ENCODE results near the gene GFPT2. TPM values are rescaled to one million over a fixed set of nuclear protein-coding genes. Genes with fewer than 3 reads are reported as not detected.

The GFPT2 gene
- total RNA-seq, 2 donors from 2014 or later = 3.9 to 17.5 TPM

DNA sequence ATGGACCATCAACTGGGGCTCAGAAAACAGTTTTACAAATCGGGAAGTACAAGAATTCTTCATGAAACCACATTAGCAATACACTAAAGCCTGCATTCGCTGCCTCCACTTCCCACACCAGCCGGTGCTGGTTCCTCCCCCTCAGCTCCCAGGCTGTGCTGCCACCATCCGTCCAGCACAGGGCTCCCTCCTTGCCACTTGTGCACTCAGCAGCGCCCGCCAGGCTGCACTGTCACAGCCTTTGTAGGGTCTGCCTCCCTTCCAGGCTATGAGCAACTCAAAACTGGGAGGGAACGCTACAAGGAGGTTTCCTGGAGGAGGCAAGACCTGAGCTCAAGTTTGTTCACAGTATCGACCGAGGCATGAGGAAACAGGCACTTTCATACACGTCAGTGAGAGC is 69.0 kb downstream of the GFPT2 start:
- Histone ChIP-seq H3K4me3 (no peak overlapping the region), H3K9me3 (no peaks in the 10 kb centered on the region), H3K4me1 (peaks cover 35% of the 10 kb centered on the region), H3K27ac (no peak overlapping the region), H3K27me3 (no peaks in the 10 kb centered on the region), H3K36me3 (replicated peaks in 1 of 2; ENCODE audit: insufficient read depth in 1 of 2, low read depth in 2 of 2) (peaks cover 0 to 6% of the 10 kb centered on the region in 2 donors)
- 70 to 73% methylated on average over 10 of the region's 10 CpGs for WGBS, 2 donors
- ATAC-seq (no peak), DNase-seq (no peak)
- intact Hi-C loops (cut with DNase I) = no loop called here
- TF ChIP-seq, protein P1, sequence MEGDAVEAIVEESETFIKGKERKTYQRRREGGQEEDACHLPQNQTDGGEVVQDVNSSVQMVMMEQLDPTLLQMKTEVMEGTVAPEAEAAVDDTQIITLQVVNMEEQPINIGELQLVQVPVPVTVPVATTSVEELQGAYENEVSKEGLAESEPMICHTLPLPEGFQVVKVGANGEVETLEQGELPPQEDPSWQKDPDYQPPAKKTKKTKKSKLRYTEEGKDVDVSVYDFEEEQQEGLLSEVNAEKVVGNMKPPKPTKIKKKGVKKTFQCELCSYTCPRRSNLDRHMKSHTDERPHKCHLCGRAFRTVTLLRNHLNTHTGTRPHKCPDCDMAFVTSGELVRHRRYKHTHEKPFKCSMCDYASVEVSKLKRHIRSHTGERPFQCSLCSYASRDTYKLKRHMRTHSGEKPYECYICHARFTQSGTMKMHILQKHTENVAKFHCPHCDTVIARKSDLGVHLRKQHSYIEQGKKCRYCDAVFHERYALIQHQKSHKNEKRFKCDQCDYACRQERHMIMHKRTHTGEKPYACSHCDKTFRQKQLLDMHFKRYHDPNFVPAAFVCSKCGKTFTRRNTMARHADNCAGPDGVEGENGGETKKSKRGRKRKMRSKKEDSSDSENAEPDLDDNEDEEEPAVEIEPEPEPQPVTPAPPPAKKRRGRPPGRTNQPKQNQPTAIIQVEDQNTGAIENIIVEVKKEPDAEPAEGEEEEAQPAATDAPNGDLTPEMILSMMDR (IDR thresholded peaks at IDR 0.05) = no peak
- TF ChIP-seq POLR2A (IDR thresholded peaks at IDR 0.05) = no peak

DNA sequence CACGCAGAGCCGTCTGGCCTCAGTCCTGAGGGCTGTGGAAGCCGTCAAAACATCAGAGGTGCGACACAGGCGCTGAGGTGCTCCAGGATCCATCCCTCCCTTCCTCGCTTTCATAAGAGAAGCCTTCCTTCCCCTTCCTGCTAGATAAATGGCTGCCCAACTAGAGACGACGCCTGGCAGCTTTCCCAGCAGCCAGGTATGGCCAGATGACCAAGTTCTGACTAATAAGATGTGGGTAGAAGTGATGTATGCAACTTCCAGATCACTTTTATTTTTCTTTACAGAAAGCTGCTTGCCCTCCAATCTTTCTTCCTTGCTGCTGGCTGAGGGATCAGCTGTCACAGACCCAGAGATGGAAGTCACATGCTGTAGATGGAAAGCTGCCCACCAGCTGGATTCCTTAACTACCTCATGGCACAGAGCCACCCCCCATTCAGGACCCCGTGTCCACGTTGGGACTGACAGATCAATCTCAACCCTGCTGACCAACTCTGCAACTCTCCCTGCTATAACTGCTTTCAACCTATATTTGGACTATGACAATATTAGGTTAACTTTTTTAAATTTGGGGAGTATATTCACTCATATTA is 70.0 kb downstream of the GFPT2 start:
- no peaks in the 10 kb centered on the region for H3K9me3 ChIP-seq
- TF ChIP-seq, protein P1 (IDR thresholded peaks at IDR 0.05) = no peak
- TF ChIP-seq POLR2A (IDR thresholded peaks at IDR 0.05) = no peak
- peaks cover 0 to 13% of the 10 kb centered on the region in 2 donors for H3K36me3 ChIP-seq (replicated peaks in 1 of 2; ENCODE audit: insufficient read depth in 1 of 2, low read depth in 2 of 2)
- WGBS, 2 donors = 63 to 66% methylated on average over 9 to 10 of the region's 10 CpGs
- intact Hi-C loops (cut with DNase I) = no loop called here
- H3K27me3 ChIP-seq = no peaks in the 10 kb centered on the region
- ATAC-seq (no peak), DNase-seq (no peak)
- H3K4me1 ChIP-seq = peaks cover 24% of the 10 kb centered on the region
- H3K4me3 ChIP-seq = no peak overlapping the region
- no peak overlapping the region for H3K27ac ChIP-seq

DNA sequence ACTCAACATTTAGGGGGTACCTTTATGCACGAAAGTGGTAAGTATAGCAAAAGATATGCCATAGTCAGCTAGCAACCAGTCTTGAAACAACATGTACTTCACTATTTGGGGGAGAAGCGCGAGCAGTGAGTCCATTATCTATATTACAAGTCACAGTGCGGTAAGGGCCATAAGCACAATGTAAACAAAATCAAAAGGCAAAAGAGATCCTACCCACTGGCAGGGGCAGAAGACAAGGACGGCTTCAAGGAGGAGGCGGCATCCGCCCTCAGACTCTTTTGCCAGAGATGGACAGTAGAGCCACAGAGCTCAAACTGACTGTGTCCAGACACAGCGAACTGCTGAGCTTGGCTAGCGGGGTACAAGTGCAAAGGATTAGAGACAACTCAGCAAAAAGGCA is 70.9 kb downstream of the GFPT2 start:
- ATAC-seq = no peak
- no peaks in the 10 kb centered on the region for H3K9me3 ChIP-seq
- H3K27me3 ChIP-seq = no peaks in the 10 kb centered on the region
- intact Hi-C loops (cut with DNase I) = no loop called here
- no peak for DNase-seq
- H3K4me3 ChIP-seq = no peak overlapping the region
- TF ChIP-seq POLR2A (IDR thresholded peaks at IDR 0.05) = no peak
- TF ChIP-seq, protein P1 (IDR thresholded peaks at IDR 0.05) = no peak
- WGBS, 2 donors = 88 to 89% methylated on average over 9 of the region's 9 CpGs
- peaks cover 5 to 18% of the 10 kb centered on the region in 2 donors for H3K36me3 ChIP-seq (replicated peaks in 1 of 2; ENCODE audit: insufficient read depth in 1 of 2, low read depth in 2 of 2)
- H3K27ac ChIP-seq = no peak overlapping the region
- H3K4me1 ChIP-seq = peaks cover 16% of the 10 kb centered on the region

DNA sequence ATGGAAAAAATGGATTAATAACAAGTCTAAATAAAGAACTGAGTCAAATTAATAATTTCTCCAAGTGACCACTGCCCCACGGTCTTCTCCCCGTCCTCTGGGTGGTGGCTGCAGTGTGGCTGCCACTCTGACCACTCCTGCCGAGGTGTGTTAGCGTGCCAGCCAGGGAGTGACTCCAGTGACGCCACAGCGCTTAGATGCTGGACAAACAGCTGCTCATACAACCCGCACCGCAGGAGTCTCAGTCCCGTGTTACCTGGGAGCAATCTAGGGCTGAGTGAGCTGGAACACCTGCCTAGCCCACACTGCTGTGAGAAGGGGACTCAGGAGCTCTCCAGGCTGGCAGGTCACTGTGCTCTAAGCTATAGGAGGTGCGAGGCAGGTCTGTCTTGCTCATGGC is 71.4 kb downstream of the GFPT2 start:
- peaks cover 10 to 22% of the 10 kb centered on the region in 2 donors for H3K36me3 ChIP-seq (replicated peaks in 1 of 2; ENCODE audit: insufficient read depth in 1 of 2, low read depth in 2 of 2)
- DNase-seq (peak in 2 of 4 donors; percentile 19 to 42), ATAC-seq (no peak)
- no peaks in the 10 kb centered on the region for H3K9me3 ChIP-seq
- intact Hi-C loops (cut with DNase I) = no loop called here
- no peak overlapping the region for H3K4me3 ChIP-seq
- no peaks in the 10 kb centered on the region for H3K27me3 ChIP-seq
- peaks cover 10% of the 10 kb centered on the region for H3K4me1 ChIP-seq
- no peak for TF ChIP-seq POLR2A (IDR thresholded peaks at IDR 0.05)
- TF ChIP-seq, protein P1 (IDR thresholded peaks at IDR 0.05) = no peak
- WGBS, 2 donors = 49 to 79% methylated on average over 7 to 10 of the region's 10 CpGs
- H3K27ac ChIP-seq = no peak overlapping the region

DNA sequence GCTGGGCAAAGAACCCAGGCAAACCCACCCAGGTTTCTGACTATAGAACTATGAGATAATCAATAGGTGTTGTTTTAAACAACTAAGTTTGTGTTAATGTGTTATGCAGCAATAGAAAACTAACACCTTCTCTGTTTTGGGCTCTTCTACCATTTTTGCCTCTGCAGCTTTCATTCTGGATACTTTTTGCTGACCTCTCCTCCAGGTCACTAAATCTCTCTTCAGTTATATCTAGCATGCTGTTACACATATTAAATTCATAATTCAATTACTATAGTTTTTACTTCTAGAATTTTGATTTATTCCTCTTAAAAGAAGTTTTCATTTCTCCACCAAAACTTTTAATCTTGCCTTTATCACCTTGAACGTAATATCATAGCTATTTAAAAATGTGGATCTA is 78.4 kb downstream of the GFPT2 start:
- peaks cover 10 to 24% of the 10 kb centered on the region in 2 donors for H3K36me3 ChIP-seq (replicated peaks in 1 of 2; ENCODE audit: insufficient read depth in 1 of 2, low read depth in 2 of 2)
- TF ChIP-seq, protein P1 (IDR thresholded peaks at IDR 0.05) = no peak
- no peak for TF ChIP-seq POLR2A (IDR thresholded peaks at IDR 0.05)
- H3K27ac ChIP-seq = no peak overlapping the region
- no peaks in the 10 kb centered on the region for H3K4me1 ChIP-seq
- ATAC-seq = no peak
- 91 to 96% methylated on average over 1 of the region's 1 CpG for WGBS, 2 donors
- H3K9me3 ChIP-seq = peaks cover 0 to 28% (median 0%) of the 10 kb centered on the region in 3 donors
- intact Hi-C loops (cut with DNase I) = no loop called here
- DNase-seq = no peak
- H3K4me3 ChIP-seq = no peak overlapping the region
- H3K27me3 ChIP-seq = no peaks in the 10 kb centered on the region
